GM19328 (cell line): Measurements from ENCODE around the gene ETFB.
A peak's percentile ranks its signal among the peaks of the same experiment; 100 is the strongest.
"Not testable (repeated sequence)": the region's sequence is repeated elsewhere in the genome, so short reads cannot be mapped to it uniquely, and the experiment has no call there.

ENCODE experiments used
- ATAC-seq: cut with Tn5 transposase; IDR thresholded peaks from one replicate; pipeline ENCODE4 v1.9.1; 2021; ENCODE audit warnings: mild to moderate bottlenecking, moderate library complexity; ENCODE audit not compliant: unreplicated experiment

The ETFB gene

GRCh38 chr19:51365965-51366388, at the start of gene ETFB:
Gene ETFB (minus strand): TSS chr19:51366388. CDS start chr19:51366326, 62 bp downstream.
- no peak for ATAC-seq

- ATAC-seq = no peak
Measured at GRCh38 chr19:51415187-51415586, 49.0 kb upstream of the ETFB start.

GRCh38 chr19:51410950-51411748, 45.0 kb upstream of the ETFB start:
- no peak for ATAC-seq

- no peak for ATAC-seq
Measured at GRCh38 chr19:51407511-51408131, 41.4 kb upstream of the ETFB start.

- ATAC-seq = no peak
Measured at GRCh38 chr19:51402117-51402516, 35.9 kb upstream of the ETFB start.

- not testable (repeated sequence) for ATAC-seq
Measured at GRCh38 chr19:51399936-51400335, 33.7 kb upstream of the ETFB start.

GRCh38 chr19:51399231-51399630, 33.0 kb upstream of the ETFB start:
- ATAC-seq = no peak

- no peak for ATAC-seq
Measured at GRCh38 chr19:51398096-51398704, 32.0 kb upstream of the ETFB start.

- ATAC-seq = not testable (repeated sequence)
Measured at GRCh38 chr19:51397453-51397852, 31.3 kb upstream of the ETFB start.

GRCh38 chr19:51396175-51396574, 30.0 kb upstream of the ETFB start:
- ATAC-seq = no peak

- ATAC-seq = peak; percentile 75
Measured at GRCh38 chr19:51394050-51394836, 28.1 kb upstream of the ETFB start.

- no peak for ATAC-seq
Measured at GRCh38 chr19:51392701-51393100, 26.5 kb upstream of the ETFB start.

- no peak for ATAC-seq
Measured at GRCh38 chr19:51391073-51391611, 25.0 kb upstream of the ETFB start.

GRCh38 chr19:51389143-51389542, 23.0 kb upstream of the ETFB start:
- no peak for ATAC-seq

- ATAC-seq = no peak
Measured at GRCh38 chr19:51387924-51388389, 21.8 kb upstream of the ETFB start, which contains the start of gene LIM2. Gene LIM2 (minus strand): TSS chr19:51387974. CDS start chr19:51387443, 531 bp downstream.

- no peak for ATAC-seq
Measured at GRCh38 chr19:51386882-51387520, 20.8 kb upstream of the ETFB start.

GRCh38 chr19:51382004-51382403, 15.8 kb upstream of the ETFB start:
- no peak for ATAC-seq

GRCh38 chr19:51380379-51380778, 14.2 kb upstream of the ETFB start:
- ATAC-seq = no peak

GRCh38 chr19:51377422-51377821, 11.2 kb upstream of the ETFB start:
- ATAC-seq = no peak
